Measurements from ENCODE around the gene ECSCR. TPM values are rescaled to one million over a fixed set of nuclear protein-coding genes. Genes with fewer than 3 reads are reported as not detected.
"Not testable (repeated sequence)": the region's sequence is repeated elsewhere in the genome, so short reads cannot be mapped to it uniquely, and the experiment has no call there.

The ECSCR gene
- total RNA-seq, 1 donor from 2014 or later = 472 TPM

DNA sequence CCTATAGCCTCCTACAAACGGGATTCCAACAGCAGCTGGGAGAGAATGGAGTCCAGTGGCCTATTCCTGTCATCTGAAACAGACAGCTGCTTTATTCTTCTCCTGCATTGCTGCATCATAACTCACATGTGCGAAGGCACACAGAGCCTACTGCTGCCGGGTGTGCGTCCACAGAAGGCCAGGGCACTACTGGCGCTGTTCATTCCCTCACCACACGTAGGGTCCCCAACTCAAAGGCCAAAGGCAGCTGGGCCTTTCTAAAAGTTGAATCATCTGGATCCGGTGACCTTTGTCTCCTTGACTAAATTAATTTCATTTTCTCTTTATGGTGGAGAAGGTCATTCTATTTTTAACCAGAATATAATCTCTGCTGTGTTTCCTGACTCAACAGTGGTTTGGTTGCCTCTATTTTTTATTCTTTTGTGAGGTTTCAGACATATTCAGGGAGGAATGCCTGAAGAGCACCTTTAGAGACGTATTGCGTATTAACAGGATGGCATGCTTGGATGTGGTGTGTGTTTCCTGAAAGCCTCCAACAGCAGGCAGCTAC is 47.9 kb downstream of the ECSCR start:
- peak in 1 of 2 donors; percentile 49 for DNase-seq (ENCODE audit: low read depth in 2 of 2)

DNA sequence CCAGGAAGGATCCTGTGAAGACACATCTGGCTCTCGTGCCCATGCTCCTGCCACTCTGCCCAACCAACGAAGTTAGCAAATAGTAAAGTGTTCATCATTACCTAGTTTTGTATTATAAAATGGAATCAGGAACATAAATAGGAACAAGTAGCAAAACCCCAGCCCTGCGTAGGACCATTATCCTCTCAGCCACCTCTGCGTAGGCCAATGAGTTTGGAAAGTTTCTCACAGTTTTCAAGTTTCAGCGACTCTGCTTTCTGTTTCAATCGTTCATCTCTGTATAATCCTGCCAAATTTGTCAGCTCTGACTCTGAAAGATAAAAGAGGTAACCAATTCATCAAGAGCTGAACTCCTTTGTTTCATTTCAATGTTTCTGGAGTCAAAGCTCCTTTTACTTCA is 48.6 kb downstream of the ECSCR start:
- no peak for DNase-seq (ENCODE audit: low read depth in 2 of 2)

DNA sequence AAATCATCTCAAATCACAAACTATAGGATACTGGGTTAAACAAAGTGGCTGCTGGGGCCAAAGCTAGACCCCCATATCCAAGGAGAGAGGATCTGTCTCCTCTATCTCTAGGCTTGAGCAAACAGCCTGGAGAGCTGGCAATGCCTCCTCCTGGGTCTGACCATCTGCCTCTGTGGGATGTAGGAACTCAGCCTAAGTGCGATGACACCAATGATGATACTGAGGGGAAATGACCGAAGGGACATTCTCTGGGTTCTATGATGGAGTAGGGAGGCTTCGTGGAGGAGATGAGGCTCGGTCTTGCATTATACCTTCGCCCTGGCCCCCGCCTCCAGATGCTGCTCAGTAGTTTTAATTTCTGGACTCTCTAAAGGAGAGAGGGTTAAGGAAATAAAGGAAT is 49.4 kb downstream of the ECSCR start:
- DNase-seq (ENCODE audit: low read depth in 2 of 2) = no peak

DNA sequence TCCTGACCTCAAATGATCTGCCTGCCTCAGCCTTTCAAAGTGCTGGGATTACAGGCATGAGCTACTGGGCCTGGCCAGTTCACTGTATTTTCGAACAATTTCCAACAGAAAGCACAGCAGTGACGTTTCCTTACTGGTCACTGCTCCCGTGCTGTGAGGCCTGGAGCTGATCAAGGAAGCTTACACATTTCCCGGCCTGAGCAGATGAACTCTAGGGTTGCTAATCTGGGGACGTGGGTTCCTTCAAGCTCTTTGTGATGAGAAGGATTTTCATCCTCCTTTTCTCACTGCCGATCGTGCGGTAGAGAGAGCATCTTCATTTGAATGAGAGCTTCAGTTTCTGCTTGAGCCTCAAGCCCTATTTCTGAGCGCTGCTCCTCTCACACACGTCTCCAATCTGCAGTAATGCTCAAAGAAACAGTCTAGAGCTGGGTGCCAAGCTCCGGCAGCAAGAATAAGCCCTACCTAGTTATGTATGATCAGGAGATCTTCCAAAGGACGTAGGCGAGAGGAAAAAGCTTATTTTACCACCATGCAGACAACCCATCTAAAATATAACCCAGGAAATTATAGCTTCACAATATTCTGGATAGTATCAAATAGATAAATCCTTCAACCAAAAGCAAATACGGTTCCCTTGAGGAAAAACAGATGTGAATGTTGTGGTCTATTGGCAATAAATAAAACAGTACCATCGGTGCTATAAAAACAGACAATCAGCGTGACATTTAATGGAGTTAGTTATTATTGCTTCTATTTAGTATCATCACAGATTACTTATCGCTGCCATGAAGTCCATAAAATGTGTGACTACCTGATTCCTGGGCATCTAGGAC is 51.3 kb downstream of the ECSCR start:
- DNase-seq (ENCODE audit: low read depth in 2 of 2) = no peak

DNA sequence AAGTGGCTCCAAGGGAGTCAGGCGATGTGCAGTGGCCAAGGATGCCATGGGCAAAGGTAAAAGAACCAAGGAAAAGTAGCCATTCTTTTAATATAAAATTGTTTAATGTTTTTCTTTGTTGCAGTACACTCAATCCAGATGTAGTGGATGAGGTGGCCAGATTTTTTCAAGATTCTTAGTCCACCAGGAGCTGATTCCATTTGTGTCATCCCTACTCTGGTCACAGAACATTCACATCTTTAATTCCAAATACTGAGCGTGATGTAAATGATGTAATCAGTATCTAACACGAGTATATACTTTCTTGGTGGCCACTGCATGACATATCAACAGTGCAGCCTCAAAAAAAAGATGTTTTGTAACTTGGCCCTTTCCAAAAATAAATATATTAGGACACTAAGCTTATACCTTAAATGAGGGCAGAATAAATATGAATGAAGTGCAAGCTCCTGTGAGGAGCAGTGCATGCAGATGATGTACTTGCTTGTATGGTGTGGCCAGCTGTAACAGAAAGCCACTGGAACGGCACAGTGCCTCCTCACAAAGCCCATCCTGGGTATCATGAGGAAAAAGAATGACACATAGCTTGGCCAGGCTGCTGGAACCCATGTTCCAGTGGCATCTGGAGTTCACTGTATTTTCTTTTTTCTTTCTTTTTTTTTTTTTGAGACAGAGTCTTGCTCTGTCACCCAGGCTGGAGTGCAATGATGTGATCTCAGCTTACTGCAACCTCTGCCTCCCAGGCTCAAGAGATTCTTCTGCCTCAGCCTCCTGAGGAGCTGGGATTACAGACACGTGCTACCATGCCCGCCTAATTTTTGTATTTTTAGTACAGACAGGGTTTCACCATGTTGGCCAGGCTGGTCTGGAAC is 52.2 kb downstream of the ECSCR start:
- DNase-seq (ENCODE audit: low read depth in 2 of 2) = no peak

DNA sequence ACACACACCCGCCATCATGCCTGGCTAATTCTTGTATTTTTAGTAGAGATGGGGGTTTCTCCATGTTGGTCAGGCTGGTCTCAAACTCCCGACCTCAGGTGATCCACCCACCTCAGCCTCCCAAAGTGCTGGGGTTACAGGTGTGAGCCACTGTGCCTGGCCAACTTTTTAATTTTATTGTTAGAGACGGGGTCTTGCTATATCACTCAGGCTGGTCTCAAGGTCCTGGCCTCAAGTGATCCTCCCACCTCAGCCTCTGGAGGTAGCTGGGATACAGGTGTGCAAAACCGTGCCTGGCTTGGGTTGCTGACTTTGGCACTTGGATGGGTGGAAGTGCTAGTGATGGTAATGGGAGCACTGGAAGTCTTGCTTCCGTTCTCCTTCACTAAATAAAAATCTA is 53.4 kb downstream of the ECSCR start:
- DNase-seq (ENCODE audit: low read depth in 2 of 2) = not testable (repeated sequence)

DNA sequence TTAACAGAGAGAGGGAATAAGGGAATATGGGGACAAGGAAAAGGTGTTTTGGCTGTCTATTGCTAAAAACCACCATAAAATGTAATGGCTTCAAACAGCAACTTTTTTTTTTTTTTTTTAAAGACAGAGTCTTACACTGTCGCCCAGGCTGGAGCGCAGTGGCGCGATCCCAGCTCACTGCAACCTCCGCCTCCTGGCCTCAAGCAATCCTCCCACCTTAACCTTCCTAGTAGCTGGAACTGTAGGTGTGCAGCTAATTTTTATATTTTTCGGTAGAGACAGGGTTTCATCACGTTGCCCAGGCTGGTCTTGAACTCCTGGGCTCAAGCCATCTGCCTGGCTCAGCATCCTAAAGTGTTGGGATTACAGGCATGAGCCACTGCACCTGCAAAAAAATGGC is 54.4 kb downstream of the ECSCR start:
- DNase-seq (ENCODE audit: low read depth in 2 of 2) = no peak

DNA sequence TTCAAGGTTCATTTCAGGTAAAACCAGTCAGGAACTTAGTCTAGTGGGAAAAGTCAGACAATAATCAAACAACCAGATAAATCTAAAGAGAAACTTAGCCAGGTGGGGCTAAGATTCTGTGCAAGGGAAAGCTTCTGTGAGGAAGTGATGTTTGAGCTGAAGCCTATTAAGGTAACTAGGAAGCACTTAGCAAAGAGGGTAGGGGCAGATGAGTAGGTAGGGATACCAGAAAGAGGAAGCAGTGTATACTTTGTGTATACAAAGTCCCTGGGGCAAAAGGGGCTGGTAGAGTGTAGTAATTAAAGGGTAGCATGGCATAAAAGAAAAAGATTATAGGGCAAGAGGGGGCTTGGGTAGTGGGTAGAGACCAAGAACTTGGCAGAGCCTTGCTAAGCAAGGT is 55.0 kb downstream of the ECSCR start:
- no peak for DNase-seq (ENCODE audit: low read depth in 2 of 2)

DNA sequence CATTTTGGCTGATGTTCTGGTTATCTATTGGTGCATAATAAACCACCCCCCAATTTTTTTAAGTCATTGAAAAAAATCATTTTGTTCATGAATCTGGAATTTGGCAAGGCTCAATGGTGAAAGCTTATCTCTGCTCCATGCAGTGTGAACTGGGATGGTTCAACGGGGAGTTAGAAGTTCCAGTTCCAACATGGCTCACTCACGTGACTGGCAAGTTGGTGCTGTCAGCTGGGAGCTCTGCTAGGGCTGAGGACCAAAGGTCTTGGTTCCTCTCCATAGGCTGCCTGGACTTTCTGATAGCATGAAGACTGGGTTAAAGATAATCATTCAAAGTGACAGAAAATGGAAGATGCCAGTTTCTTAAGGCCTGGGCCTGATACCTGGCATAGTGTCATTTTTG is 55.6 kb downstream of the ECSCR start:
- no peak for DNase-seq (ENCODE audit: low read depth in 2 of 2)

DNA sequence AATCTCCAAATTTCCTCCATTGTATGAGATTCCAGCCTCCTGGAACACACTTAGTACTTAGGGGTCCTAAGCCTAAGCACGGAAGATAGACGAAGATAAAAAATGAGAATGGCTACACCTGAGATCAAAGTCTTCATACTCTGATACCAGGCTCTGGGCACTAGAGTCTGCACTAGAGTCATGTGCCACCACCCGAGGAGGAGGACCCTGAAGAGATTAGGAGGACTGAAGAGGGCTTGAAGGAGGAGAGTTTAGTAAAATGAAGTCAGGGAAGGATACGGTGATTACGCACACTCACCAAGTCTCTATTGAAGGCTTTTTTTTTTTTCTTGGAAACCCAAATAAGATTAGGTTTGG is 58.1 kb downstream of the ECSCR start:
- DNase-seq (ENCODE audit: low read depth in 2 of 2) = no peak

DNA sequence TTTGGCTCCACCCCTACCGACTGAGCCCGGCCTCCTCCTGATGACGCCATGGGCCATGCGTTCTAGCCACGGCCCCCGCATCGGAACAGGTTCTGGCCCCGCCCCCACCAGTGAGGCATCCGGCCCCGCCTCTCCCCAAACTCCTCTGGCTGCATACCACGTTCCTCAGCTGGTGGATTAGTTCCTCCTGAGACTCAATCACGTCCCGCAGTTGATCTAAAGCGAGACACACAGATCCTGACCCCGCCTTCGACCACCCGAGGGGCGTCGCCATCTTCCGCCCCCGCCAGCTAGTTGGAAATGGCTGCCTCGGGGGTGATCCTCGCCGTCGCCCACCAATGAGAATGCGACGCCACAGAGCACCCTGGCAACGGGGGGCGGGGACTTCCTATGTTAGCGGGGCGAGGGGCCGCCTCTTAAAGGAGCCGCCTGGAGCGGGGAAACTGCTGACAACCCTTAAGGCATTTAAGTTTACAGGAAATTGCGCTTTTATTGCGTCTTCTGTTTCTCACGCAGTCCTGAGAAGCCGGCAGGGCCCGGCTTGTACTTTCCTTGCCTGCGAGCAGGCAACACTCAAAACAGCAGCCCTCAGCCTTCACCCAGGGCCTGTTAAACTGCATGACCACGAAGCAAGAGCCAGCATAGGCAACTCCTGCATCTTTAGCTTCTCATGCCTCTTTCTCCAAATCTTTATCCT is 58.6 kb downstream of the ECSCR start, which contains the start of gene SPATA24:
Gene SPATA24 (minus strand): TSS at position 303 of the 697 bp plus-strand sequence. CDS start 29 bp downstream, at position 274.
- peak; percentile 96 to 97 for DNase-seq (ENCODE audit: low read depth in 2 of 2)

DNA sequence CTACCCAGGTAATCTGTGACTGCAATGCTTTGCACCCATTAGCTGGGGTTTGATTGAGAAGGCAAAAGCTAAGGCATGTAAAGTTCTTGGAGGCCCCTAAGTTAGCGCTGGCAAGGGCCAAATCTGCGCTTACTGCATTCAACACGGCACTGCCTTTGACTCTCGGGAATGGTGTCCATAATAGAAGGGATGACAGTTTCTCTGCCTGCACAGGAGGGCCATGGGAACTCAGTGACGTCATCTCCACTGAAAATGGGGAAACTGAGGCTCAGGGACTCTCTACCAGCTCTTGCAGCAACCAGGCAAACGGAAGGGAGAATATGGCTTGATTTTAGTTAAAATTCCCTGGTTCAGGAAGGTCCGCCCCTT is 59.1 kb downstream of the ECSCR start:
- no peak for DNase-seq (ENCODE audit: low read depth in 2 of 2)

DNA sequence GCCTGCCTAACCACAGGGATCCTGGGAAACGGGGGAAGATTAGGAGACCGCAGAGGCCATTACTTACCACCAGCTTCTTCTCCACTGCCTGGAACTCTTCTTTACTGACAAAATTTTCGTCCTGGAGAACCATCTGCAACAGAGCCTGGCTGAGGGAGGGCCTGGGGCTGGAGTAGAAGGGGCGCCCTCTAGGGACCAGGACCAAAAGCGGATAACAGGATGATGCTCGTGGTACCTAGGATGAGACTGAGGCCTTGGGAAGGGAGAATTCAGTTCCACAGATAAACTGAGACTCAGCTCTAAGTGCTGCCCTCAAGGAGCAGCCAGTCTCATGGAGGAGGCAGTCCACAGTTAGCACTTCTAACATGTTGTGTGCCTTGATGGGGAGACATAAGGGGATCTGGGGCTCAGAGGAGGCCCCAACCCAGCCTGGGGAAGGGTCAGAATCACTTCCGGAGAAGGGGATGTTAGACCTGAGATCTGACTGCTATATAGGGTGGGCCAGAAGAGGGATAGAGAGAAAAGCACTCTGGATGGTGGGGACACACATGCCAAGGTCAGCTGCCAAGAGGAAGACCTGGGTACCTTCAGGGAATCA is 59.9 kb downstream of the ECSCR start:
- DNase-seq (ENCODE audit: low read depth in 2 of 2) = peak; percentile 32 to 59

DNA sequence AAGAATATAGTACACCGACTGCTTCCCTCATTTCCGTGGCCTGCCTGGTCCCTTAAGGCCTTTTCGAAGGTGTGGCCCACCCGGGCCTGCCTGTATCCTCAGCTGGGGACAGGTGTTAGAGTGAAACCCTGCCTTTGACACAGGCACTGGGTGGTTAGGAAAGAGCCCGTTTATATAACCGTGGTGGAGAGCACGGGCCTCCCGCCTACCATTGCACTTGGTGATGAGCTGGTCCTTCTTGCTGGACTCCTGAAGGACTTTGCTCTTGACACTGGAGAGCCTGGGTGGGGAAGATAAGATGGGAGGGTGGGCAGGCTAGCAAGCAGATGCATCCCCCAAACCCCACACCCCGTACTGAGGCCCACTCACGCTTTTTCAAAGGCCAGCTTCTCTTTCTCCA is 61.0 kb downstream of the ECSCR start:
- no peak for DNase-seq (ENCODE audit: low read depth in 2 of 2)

DNA sequence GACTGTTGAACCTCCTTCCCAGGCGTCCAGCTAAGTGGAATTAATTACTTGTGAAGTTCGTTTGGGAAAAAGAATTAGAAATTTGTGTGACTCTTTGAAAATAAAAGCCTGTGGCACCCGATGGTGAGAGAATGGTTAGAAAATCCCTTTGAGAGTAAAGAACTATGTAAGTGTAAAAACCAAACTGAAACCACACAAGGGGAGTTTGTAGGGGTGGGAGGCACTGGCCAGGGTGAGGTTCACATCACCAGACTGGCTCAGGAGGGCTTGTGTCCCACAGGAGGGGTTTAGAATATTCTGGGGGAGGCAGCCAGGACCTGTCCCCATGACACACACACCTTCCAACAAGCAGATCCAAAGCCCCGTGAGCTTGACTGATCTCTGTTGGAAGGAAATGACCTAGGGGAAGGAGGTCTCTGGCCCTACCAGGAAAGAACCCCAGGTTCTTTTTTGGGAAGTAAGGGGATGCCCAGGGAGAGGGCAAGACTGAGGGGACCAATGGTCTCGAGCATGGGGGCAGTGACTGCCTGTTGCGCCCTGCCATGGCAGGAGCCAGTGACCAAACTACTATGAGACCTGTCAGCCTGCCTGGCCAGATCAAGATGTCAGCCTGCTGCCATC is 62.9 kb downstream of the ECSCR start:
- DNase-seq (ENCODE audit: low read depth in 2 of 2) = no peak

Other genes with a start within 250 kb of the ECSCR start
- 141 and 163 TPM in 2 replicates for gene MATR3, start 169.0 kb downstream of the ECSCR start, total RNA-seq
- 66.0 and 87.1 TPM in 2 replicates for gene PAIP2, start 120.9 kb downstream of the ECSCR start, total RNA-seq
- not detected in 2 replicates for gene SLC23A1, start 79.4 kb downstream of the ECSCR start, total RNA-seq
- under 0.01 and 0.22 TPM in 2 replicates for gene MZB1, start 72.8 kb downstream of the ECSCR start, total RNA-seq
- gene PROB1, start 67.6 kb downstream of the ECSCR start, total RNA-seq = 2.8 and 7.3 TPM in 2 replicates
- 8.1 and 10.3 TPM in 2 replicates for gene SPATA24, start 58.7 kb downstream of the ECSCR start, total RNA-seq
- gene DNAJC18, start 23.2 kb downstream of the ECSCR start, total RNA-seq = 6.3 and 6.5 TPM in 2 replicates
- gene SMIM33, start 8.3 kb upstream of the ECSCR start, total RNA-seq = under 0.01 TPM in 1 of 2 replicates, not detected in the other
- 18.7 and 51.9 TPM in 2 replicates for gene STING1, start 20.0 kb upstream of the ECSCR start, total RNA-seq
- gene UBE2D2, start 98.6 kb upstream of the ECSCR start, total RNA-seq = 56.0 and 58.7 TPM in 2 replicates
- 20.7 and 39.1 TPM in 2 replicates for gene CXXC5, start 185.6 kb upstream of the ECSCR start, total RNA-seq